Muscle layer of duodenum (tissue), 2 donors: ENCODE measurements around the gene AK4.

Experiments
- H3K27ac ChIP-seq: one replicate; pipeline ENCODE4 v1.7.0; 2013; ENCODE audit warnings: mild to moderate bottlenecking, low read length
- H3K27me3 ChIP-seq: one replicate; pipeline ENCODE4 v1.7.0; 2013; ENCODE audit warnings: low read depth, mild to moderate bottlenecking, control low read depth, low read length
- H3K36me3 ChIP-seq, 2 donors: one replicate each; pipeline ENCODE4 v1.7.0; 2013; ENCODE audit warnings: low read length in 2 of 2, control low read depth in 1 of 2, mild to moderate bottlenecking in 1 of 2; ENCODE audit not compliant: insufficient read depth in 2 of 2, control insufficient read depth in 1 of 2
- H3K4me1 ChIP-seq, 2 donors: one replicate each; pipeline ENCODE4 v1.7.0; 2013; ENCODE audit warnings: low read length in 2 of 2, mild to moderate bottlenecking in 2 of 2, control low read depth in 1 of 2, moderate library complexity in 1 of 2; ENCODE audit not compliant: insufficient read depth in 2 of 2, control insufficient read depth in 1 of 2
- H3K4me3 ChIP-seq, 2 donors: one replicate each; pipeline ENCODE4 v1.7.0; 2013; ENCODE audit warnings: low read length in 2 of 2, low read depth in 1 of 2, mild to moderate bottlenecking in 1 of 2
- H3K9me3 ChIP-seq, 2 donors: one replicate each; pipeline ENCODE4 v1.7.0; 2013; ENCODE audit warnings: low read length in 2 of 2, control low read depth in 1 of 2, mild to moderate bottlenecking in 1 of 2; ENCODE audit not compliant: control insufficient read depth in 1 of 2
- donor health status: healthy.

The AK4 gene

GRCh38 chr1:65276197-65276939 is 128.4 kb downstream of the AK4 start:
- Histone ChIP-seq H3K4me3 (no peak overlapping the region), H3K9me3 (no peaks in the 10 kb centered on the region), H3K27me3 (no peaks in the 10 kb centered on the region), H3K4me1 (no peaks in the 10 kb centered on the region), H3K36me3 (no peaks in the 10 kb centered on the region), H3K27ac (no peak overlapping the region)

- Histone ChIP-seq H3K4me1 (no peaks in the 10 kb centered on the region), H3K4me3 (no peak overlapping the region), H3K36me3 (no peaks in the 10 kb centered on the region), H3K27me3 (no peaks in the 10 kb centered on the region), H3K27ac (no peak overlapping the region), H3K9me3 (no peaks in the 10 kb centered on the region)
These were observed 129.8 kb downstream of the AK4 start for GRCh38 chr1:65277605-65278347.

GRCh38 chr1:65278376-65279069 is 130.5 kb downstream of the AK4 start:
- H3K4me1 ChIP-seq = no peaks in the 10 kb centered on the region
- H3K9me3 ChIP-seq = no peaks in the 10 kb centered on the region
- H3K36me3 ChIP-seq = no peaks in the 10 kb centered on the region
- H3K27ac ChIP-seq = no peak overlapping the region
- H3K4me3 ChIP-seq = no peak overlapping the region
- no peaks in the 10 kb centered on the region for H3K27me3 ChIP-seq

- Histone ChIP-seq H3K27ac (no peak overlapping the region), H3K9me3 (no peaks in the 10 kb centered on the region), H3K27me3 (no peaks in the 10 kb centered on the region), H3K4me3 (no peak overlapping the region), H3K36me3 (no peaks in the 10 kb centered on the region), H3K4me1 (no peaks in the 10 kb centered on the region)
These were observed 131.2 kb downstream of the AK4 start for GRCh38 chr1:65279070-65279779.
